Non-pigmented ciliary epithelial cell (primary cell): ENCODE data around the gene NTS.

ENCODE experiments used
- DNase-seq: peaks from one replicate; pipeline ENCODE4 v3.0.0-alpha.2; 2010; ENCODE audit warnings: low read depth

Gene NTS

GRCh38 chr12:85874031-85874461 lies at the start of gene NTS:
NTS (plus strand) TSS chr12:85874295; CDS start chr12:85874404, 109 bp downstream.
- DNase-seq: no peak

- DNase-seq: no peak
Observed at GRCh38 chr12:85825746-85826145, 48.3 kb upstream of the NTS start.

- DNase-seq: no peak
Observed at GRCh38 chr12:85828576-85828975, 45.5 kb upstream of the NTS start.

GRCh38 chr12:85829391-85829790 lies 44.7 kb upstream of the NTS start:
- no peak for DNase-seq

- DNase-seq: no peak
Observed at GRCh38 chr12:85831327-85831990, 42.6 kb upstream of the NTS start.

GRCh38 chr12:85833579-85833978 lies 40.5 kb upstream of the NTS start:
- no peak for DNase-seq

GRCh38 chr12:85834378-85834777 lies 39.7 kb upstream of the NTS start:
- no peak for DNase-seq

GRCh38 chr12:85835426-85836196 lies 38.5 kb upstream of the NTS start:
- no peak for DNase-seq

GRCh38 chr12:85836197-85837090 lies 37.7 kb upstream of the NTS start, which contains the start of gene RASSF9:
RASSF9 (minus strand) TSS chr12:85836409; CDS start chr12:85836201, 208 bp downstream.
- DNase-seq: no peak

GRCh38 chr12:85843606-85844310 lies 30.3 kb upstream of the NTS start:
- DNase-seq: no peak

- no peak for DNase-seq
Observed at GRCh38 chr12:85849344-85849743, 24.8 kb upstream of the NTS start.

- no peak for DNase-seq
Observed at GRCh38 chr12:85855305-85855704, 18.8 kb upstream of the NTS start.

- no peak for DNase-seq
Observed at GRCh38 chr12:85856966-85857365, 17.1 kb upstream of the NTS start.

GRCh38 chr12:85865890-85866289 lies 8.2 kb upstream of the NTS start:
- DNase-seq: no peak

GRCh38 chr12:85866986-85867776 lies 6.9 kb upstream of the NTS start:
- DNase-seq: peak; percentile 55

GRCh38 chr12:85872497-85873091 lies 1.5 kb upstream of the NTS start:
- peak; percentile 38 for DNase-seq

GRCh38 chr12:85877459-85877858 lies 3.4 kb downstream of the NTS start:
- no peak for DNase-seq

- DNase-seq: no peak
Observed at GRCh38 chr12:85883763-85884162, 9.7 kb downstream of the NTS start.

- no peak for DNase-seq
Observed at GRCh38 chr12:85894653-85895052, 20.6 kb downstream of the NTS start.

- DNase-seq: peak; percentile 8
Observed at GRCh38 chr12:85920324-85920947, 46.3 kb downstream of the NTS start.
